ENCODE measurements around the gene NRG4.

DNA sequence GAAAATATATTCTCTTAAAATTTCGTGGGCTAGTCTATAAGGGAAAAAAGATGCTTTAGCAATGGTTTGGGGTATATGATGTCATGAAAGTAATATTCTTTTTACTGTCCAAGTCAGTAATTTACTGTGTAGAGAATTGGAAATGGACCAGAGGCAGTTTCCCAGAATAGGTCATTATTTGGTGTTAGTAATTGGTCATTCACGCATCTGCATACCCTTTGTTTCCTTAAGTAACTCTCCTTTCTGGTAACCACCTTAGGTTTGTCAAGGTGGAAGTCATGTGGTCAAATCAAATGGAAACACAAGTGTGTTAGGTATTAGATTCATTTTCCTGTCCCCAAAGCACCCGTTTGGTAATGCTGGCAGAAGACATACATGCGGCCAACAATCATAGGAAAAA lies 84.6 kb downstream of the NRG4 start:
- TF ChIP-seq, protein P1, sequence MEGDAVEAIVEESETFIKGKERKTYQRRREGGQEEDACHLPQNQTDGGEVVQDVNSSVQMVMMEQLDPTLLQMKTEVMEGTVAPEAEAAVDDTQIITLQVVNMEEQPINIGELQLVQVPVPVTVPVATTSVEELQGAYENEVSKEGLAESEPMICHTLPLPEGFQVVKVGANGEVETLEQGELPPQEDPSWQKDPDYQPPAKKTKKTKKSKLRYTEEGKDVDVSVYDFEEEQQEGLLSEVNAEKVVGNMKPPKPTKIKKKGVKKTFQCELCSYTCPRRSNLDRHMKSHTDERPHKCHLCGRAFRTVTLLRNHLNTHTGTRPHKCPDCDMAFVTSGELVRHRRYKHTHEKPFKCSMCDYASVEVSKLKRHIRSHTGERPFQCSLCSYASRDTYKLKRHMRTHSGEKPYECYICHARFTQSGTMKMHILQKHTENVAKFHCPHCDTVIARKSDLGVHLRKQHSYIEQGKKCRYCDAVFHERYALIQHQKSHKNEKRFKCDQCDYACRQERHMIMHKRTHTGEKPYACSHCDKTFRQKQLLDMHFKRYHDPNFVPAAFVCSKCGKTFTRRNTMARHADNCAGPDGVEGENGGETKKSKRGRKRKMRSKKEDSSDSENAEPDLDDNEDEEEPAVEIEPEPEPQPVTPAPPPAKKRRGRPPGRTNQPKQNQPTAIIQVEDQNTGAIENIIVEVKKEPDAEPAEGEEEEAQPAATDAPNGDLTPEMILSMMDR (conservative IDR thresholded peaks at IDR 0.05 in 1 of 2, IDR thresholded peaks at IDR 0.05 in 1 of 2; ENCODE audit: extremely low read depth in 1 of 2, insufficient read depth in 1 of 2, low read depth in 1 of 2, low read length in 2 of 2), result no peak
- no peak for TF ChIP-seq EZH2 (IDR thresholded peaks at IDR 0.05; ENCODE audit: borderline replicate concordance, low read length)
